ENCODE data around the gene ZMIZ1.

The ZMIZ1 gene

DNA sequence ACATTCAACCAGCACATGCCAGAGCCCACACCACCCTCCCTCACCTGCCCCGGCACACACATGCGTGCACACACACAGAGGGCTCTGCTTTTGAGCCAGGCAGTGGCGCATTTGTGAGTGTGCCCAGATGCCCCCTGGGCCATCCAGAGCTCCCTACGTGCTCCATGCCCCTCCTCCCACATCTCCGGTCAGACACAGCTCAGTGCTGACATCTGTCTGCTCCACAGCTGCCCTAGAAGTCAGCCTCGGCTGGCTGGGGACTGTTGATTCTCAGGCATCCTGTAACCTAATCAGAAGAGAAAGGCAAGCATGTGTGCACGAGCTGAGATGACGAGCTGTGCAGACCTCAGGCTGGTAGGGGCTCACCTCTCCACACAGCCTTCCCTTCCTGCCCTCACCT, 135.1 kb downstream of the ZMIZ1 start:
- no peak overlapping the region for H3K4me3 ChIP-seq (ENCODE audit: control insufficient read depth, low read depth, low read length)
- no peak for DNase-seq (ENCODE audit: low read depth)
- TF ChIP-seq, protein P1, sequence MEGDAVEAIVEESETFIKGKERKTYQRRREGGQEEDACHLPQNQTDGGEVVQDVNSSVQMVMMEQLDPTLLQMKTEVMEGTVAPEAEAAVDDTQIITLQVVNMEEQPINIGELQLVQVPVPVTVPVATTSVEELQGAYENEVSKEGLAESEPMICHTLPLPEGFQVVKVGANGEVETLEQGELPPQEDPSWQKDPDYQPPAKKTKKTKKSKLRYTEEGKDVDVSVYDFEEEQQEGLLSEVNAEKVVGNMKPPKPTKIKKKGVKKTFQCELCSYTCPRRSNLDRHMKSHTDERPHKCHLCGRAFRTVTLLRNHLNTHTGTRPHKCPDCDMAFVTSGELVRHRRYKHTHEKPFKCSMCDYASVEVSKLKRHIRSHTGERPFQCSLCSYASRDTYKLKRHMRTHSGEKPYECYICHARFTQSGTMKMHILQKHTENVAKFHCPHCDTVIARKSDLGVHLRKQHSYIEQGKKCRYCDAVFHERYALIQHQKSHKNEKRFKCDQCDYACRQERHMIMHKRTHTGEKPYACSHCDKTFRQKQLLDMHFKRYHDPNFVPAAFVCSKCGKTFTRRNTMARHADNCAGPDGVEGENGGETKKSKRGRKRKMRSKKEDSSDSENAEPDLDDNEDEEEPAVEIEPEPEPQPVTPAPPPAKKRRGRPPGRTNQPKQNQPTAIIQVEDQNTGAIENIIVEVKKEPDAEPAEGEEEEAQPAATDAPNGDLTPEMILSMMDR (conservative IDR thresholded peaks at IDR 0.05; ENCODE audit: control insufficient read depth, insufficient read depth, low read depth, low read length), result no peak

DNA sequence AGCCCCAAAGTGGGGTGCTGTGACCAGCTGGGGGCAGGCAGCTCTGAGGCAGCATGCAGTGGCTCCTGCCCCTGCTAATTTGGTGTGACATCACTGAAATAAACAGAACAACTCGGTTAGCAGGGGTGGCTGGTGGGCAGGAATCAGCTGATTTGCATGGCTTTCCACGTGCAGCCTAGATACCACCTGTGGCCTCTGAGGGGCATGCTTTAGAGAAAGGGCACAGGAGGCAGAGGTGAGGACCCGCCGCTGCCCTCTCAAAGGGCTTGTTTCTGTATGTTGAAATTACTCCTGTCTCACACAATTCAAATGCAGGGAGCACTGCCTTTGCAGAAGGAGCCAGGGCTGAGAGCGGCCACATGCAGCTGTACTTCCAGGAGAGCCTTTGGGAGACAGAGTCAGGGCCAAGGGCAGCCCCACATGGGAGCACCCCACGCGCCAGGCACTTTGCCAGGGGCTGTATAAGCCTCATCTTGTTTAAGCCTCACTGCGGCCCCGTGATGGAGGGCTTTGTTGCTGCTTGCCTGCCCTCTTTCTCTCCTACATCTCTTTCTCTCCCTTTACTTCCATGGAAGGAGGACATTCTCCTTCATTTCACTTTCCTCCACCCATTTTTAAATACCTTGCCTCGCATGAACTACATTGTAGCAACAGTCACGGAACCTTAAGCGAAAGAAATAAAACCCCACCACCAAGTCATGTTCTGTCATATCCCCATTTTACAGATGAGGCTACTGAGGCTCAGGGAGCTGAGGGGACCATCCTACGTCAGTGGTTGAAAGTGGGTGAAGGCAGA, 137.7 kb downstream of the ZMIZ1 start:
- no peak overlapping the region for H3K4me3 ChIP-seq (ENCODE audit: control insufficient read depth, low read depth, low read length)
- TF ChIP-seq, protein P1 (conservative IDR thresholded peaks at IDR 0.05; ENCODE audit: control insufficient read depth, insufficient read depth, low read depth, low read length), result no peak
- DNase-seq (ENCODE audit: low read depth), result no peak

DNA sequence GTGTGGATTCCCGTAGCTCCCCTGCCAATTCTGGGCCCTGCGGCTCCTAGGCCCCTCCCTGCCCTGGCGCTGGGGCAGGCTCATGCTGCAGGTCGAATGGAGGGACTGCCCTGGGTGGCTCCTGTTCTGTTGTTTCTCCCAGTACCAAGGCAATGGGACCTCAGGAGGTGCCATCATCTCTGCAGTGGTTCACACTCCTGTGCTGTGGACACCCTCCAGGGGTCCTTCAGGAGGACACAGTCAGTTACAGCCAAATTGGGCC, 138.3 kb downstream of the ZMIZ1 start:
- TF ChIP-seq, protein P1 (conservative IDR thresholded peaks at IDR 0.05; ENCODE audit: control insufficient read depth, insufficient read depth, low read depth, low read length), result no peak
- no peak for DNase-seq (ENCODE audit: low read depth)
- no peak overlapping the region for H3K4me3 ChIP-seq (ENCODE audit: control insufficient read depth, low read depth, low read length)

DNA sequence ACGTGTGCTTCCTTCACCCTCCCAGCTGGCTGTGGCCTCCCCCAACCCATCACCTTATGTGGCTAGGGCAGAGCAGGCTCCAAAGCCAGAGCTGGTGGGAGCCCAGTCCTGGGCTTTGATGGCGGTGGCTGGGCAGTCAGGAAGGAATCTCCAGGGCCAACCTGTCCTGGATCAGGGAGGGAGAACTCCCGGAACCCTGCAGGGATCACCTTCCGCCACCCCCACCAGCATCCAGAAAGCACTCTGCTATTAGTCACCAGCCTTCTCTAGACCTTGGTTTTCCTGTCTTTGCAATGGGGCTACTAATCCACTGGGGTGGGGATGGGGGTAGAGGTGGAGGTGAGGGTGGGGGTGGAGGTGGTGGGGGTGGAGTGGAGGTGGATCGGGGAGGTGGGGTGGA, 139.0 kb downstream of the ZMIZ1 start:
- DNase-seq (ENCODE audit: low read depth), result no peak
- TF ChIP-seq, protein P1 (conservative IDR thresholded peaks at IDR 0.05; ENCODE audit: control insufficient read depth, insufficient read depth, low read depth, low read length), result no peak
- H3K4me3 ChIP-seq (ENCODE audit: control insufficient read depth, low read depth, low read length), result no peak overlapping the region

DNA sequence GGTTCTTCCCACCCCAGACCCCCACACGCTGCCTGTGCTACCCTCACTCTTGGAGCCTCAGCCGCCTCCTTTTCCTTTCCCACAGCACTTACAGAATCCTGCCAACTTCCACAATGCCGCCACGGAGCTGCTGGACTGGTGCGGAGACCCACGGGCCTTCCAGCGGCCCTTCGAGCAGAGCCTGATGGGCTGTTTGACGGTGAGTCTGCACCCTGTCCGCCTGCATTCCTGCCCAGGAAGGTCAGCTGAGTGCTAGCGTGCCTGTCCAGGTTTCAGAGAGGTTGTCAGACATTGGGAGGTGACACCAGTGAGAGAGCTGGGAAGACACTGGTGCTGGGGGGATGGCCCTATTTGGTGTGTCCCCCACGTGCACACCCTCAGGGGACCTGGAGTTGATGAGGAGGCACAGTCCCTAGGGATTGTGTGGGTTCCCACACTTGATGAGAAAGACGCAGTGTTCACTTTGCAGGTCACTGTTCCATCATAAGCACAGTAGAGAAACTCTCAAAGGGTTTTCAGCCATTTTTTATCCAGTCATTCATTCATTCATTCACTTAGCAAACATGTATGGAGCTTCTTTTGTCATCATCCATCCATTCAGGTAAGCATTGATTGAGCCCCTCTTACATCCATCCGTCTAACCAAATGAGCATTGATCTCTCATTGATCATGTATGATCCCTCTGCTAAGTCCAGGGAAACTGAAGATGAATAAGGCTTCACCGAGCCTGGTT, 139.7 kb downstream of the ZMIZ1 start:
- TF ChIP-seq, protein P1 (conservative IDR thresholded peaks at IDR 0.05; ENCODE audit: control insufficient read depth, insufficient read depth, low read depth, low read length), result no peak
- no peak overlapping the region for H3K4me3 ChIP-seq (ENCODE audit: control insufficient read depth, low read depth, low read length)
- no peak for DNase-seq (ENCODE audit: low read depth)

DNA sequence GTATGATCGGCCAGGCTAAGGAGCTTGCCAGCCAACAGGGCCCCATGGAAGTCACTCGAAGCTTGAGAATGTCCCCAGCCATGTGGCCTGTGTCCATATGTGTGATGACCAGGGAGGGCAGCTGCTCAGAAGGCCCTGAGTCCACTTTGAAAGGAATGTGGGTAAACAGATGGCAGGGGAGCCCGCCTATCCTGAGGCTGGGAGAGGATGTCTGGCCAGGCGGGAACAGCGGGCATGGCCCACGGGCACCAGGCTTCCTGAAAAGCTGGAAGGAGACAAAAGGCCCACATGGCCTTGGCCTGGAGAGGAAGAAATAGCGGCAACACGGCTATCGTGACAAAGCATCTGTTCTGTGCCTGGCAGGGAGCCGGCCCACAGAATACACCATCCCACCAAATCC, 140.6 kb downstream of the ZMIZ1 start:
- TF ChIP-seq, protein P1 (conservative IDR thresholded peaks at IDR 0.05; ENCODE audit: control insufficient read depth, insufficient read depth, low read depth, low read length), result no peak
- no peak for DNase-seq (ENCODE audit: low read depth)
- H3K4me3 ChIP-seq (ENCODE audit: control insufficient read depth, low read depth, low read length), result no peak overlapping the region
